ENCODE results near the gene CCDC154. TPM values are rescaled to one million over a fixed set of nuclear protein-coding genes. Genes with fewer than 3 reads are reported as not detected.

CCDC154 gene
- total and polyA plus RNA-seq, 3 experiments from 2014 or later = 2.3 to 2.8 TPM; not detected in 1

- H3K27me3 Mint-ChIP-seq = no peaks in the 10 kb centered on the region
- H3K4me1 Mint-ChIP-seq = peaks cover 0 to 5% (median 0%) of the 10 kb centered on the region in 3 donors
- no peak overlapping the region for H3K27ac Mint-ChIP-seq
- no peaks in the 10 kb centered on the region for H3K9me3 ChIP-seq (ENCODE audit: low read length)
- no peaks in the 10 kb centered on the region for H3K9me3 Mint-ChIP-seq
- H3K4me3 Mint-ChIP-seq = no peak overlapping the region
- no peaks in the 10 kb centered on the region for H3K4me1 ChIP-seq (ENCODE audit: insufficient read depth, low read length)
- no peak overlapping the region for H3K27ac ChIP-seq (ENCODE audit: low read depth, low read length)
- ChIA-PET POLR2A (no interaction called here), CTCF (no interaction called here)
- no peaks in the 10 kb centered on the region for H3K36me3 Mint-ChIP-seq
- H3K4me3 ChIP-seq (ENCODE audit: low read length) = no peak overlapping the region
- H3K36me3 ChIP-seq (ENCODE audit: insufficient read depth, low read length) = no peaks in the 10 kb centered on the region
- H3K27me3 ChIP-seq (ENCODE audit: insufficient read depth, low read length, poor library complexity, severe bottlenecking) = no peaks in the 10 kb centered on the region
- no peak for DNase-seq
Measured at GRCh38 chr16:1433756-1434155, 10.6 kb downstream of the CCDC154 start.

- no peaks in the 10 kb centered on the region for H3K36me3 Mint-ChIP-seq
- H3K27ac Mint-ChIP-seq = no peak overlapping the region
- DNase-seq = no peak
- peaks cover 0 to 5% (median 0%) of the 10 kb centered on the region in 3 donors for H3K4me1 Mint-ChIP-seq
- Histone ChIP-seq H3K9me3 (ENCODE audit: low read length) (no peaks in the 10 kb centered on the region), H3K27me3 (ENCODE audit: insufficient read depth, low read length, poor library complexity, severe bottlenecking) (no peaks in the 10 kb centered on the region), H3K36me3 (ENCODE audit: insufficient read depth, low read length) (no peaks in the 10 kb centered on the region), H3K27ac (ENCODE audit: low read depth, low read length) (no peak overlapping the region), H3K4me1 (ENCODE audit: insufficient read depth, low read length) (no peaks in the 10 kb centered on the region), H3K4me3 (ENCODE audit: low read length) (no peak overlapping the region)
- H3K27me3 Mint-ChIP-seq = no peaks in the 10 kb centered on the region
- H3K9me3 Mint-ChIP-seq = no peaks in the 10 kb centered on the region
- POLR2A ChIA-PET = no interaction called here
- CTCF ChIA-PET = no interaction called here
- no peak overlapping the region for H3K4me3 Mint-ChIP-seq
Measured at GRCh38 chr16:1433263-1433560, 11.1 kb downstream of the CCDC154 start.

GRCh38 chr16:1432388-1433262 lies 11.7 kb downstream of the CCDC154 start:
- DNase-seq = peak in 1 of 5 donors; percentile 13
- Mint-ChIP-seq H3K4me3 (peak overlapping the region in 5 of 7 donors; percentile 11 to 66 (median 27)), H3K27ac (peak overlapping the region in 1 of 8 donors; percentile 53), H3K9me3 (no peaks in the 10 kb centered on the region), H3K36me3 (no peaks in the 10 kb centered on the region), H3K4me1 (peaks cover 0 to 5% (median 0%) of the 10 kb centered on the region in 3 donors), H3K27me3 (no peaks in the 10 kb centered on the region)
- ChIA-PET CTCF (interaction anchor here (0.8 kb wide), 1 partner anchor 11 kb away, joined by 3 read pairs; the partner anchor contains the start of gene UQCC4), POLR2A (interaction anchor here (1.0 kb wide), 2 partner anchors 12 to 273 kb away, joined by 4 to 6 read pairs; partner anchors contain the start of genes MAPK8IP3 and UQCC4)
- H3K4me3 ChIP-seq (ENCODE audit: low read length) = no peak overlapping the region
- H3K36me3 ChIP-seq (ENCODE audit: insufficient read depth, low read length) = no peaks in the 10 kb centered on the region
- no peaks in the 10 kb centered on the region for H3K27me3 ChIP-seq (ENCODE audit: insufficient read depth, low read length, poor library complexity, severe bottlenecking)
- H3K9me3 ChIP-seq (ENCODE audit: low read length) = no peaks in the 10 kb centered on the region
- no peak overlapping the region for H3K27ac ChIP-seq (ENCODE audit: low read depth, low read length)
- no peaks in the 10 kb centered on the region for H3K4me1 ChIP-seq (ENCODE audit: insufficient read depth, low read length)

DNA sequence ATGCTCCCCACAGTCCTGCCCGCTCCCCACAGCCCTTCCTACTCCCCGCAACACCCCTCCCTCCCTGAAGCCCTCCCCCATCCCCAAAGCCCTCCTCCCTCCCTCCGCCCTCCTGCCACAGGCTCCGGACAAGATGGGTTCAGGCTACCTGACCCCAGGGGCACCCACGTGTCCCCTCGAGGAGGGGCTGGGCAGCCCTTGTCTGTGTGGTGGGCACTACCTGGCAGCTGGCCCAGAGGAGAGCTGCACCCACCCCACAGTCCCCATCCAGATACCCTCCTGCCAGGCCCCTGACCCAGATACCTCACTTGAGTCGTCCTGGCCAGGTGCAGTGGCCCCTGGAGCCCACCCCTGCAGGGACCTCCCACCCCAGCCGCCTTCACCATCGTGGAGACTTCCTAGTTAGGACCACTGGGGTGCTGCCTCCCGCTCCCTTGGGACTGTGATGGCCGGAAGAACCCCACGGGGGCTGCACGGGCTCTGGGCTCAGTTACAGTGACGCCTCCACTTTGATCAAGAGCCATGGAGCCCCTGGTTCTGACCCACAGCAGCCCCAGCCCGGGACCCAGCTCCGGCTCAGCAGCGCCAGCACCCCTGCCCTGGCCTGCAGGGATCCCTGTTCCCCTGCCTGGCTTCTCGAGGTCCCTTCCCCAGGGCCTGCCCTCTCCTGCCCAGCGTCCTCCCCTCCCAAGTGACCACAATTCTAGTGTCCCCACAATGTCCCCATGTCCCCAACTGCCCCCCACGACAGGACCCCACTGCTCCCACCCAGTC lies 12.7 kb downstream of the CCDC154 start:
- no peak overlapping the region for H3K27ac ChIP-seq (ENCODE audit: low read depth, low read length)
- DNase-seq = no peak
- CTCF ChIA-PET = no interaction called here
- H3K36me3 Mint-ChIP-seq = no peaks in the 10 kb centered on the region
- peaks cover 0 to 5% (median 0%) of the 10 kb centered on the region in 3 donors for H3K4me1 Mint-ChIP-seq
- H3K36me3 ChIP-seq (ENCODE audit: insufficient read depth, low read length) = no peaks in the 10 kb centered on the region
- H3K27me3 Mint-ChIP-seq = no peaks in the 10 kb centered on the region
- peak overlapping the region in 4 of 7 donors; percentile 41 to 80 (median 55) for H3K4me3 Mint-ChIP-seq
- POLR2A ChIA-PET = interaction anchor here (1.0 kb wide), 2 partner anchors 11 to 274 kb away, joined by 4 to 6 read pairs; partner anchors contain the start of genes MAPK8IP3 and UQCC4
- H3K9me3 ChIP-seq (ENCODE audit: low read length) = no peaks in the 10 kb centered on the region
- no peaks in the 10 kb centered on the region for H3K4me1 ChIP-seq (ENCODE audit: insufficient read depth, low read length)
- no peaks in the 10 kb centered on the region for H3K9me3 Mint-ChIP-seq
- no peaks in the 10 kb centered on the region for H3K27me3 ChIP-seq (ENCODE audit: insufficient read depth, low read length, poor library complexity, severe bottlenecking)
- no peak overlapping the region for H3K4me3 ChIP-seq (ENCODE audit: low read length)
- peak overlapping the region in 3 of 8 donors; percentile 38 to 53 (median 47) for H3K27ac Mint-ChIP-seq

DNA sequence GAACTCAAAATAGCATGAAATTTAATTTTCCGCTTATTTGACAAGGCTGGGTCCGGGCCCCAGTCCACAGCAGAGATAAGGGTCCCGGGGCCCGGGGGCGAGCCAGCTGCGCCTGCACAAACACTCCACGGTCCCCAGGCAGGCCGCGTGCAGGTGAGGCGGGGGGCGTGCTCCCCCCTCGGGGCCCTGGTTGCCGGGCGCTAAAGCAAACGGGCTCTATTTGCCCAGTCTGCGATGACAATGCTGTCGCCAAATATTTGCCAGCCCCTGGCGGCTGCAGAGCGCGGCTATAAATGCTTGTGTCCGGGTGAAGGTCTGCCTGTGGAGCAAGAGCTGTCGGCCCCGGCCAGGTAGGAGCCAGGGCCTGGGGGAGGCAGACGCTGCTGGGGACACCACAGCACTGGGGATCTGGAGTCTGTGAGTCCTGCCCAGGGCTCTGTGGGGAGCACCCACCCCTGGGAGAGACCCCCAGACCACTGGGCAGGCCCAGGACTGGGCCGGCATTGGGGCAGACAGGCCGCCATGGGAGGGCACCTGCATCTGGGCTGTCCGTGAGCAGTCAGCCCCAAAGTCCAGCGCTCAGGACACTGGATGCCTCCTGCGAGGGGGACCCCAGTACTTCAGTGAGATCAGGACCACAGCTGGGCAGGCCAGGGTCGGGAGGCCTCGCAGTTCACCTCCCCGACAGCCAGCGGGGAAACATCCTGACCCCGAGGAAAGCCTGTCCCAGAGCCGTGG lies 13.4 kb downstream of the CCDC154 start, which contains the start of gene PERCC1:
Gene PERCC1, plus strand, starts transcription at position 320 of the 738 bp plus-strand sequence. CDS start 1,516 bp downstream, outside the sequence.
- Mint-ChIP-seq H3K27ac (peak within 1 kb of the TSS in 2 of 8 donors; percentile 47 to 76), H3K9me3 (no peaks in the 10 kb centered on the region), H3K27me3 (no peaks in the 10 kb centered on the region), H3K4me1 (peaks cover 0 to 5% (median 0%) of the 10 kb centered on the region in 3 donors), H3K4me3 (peak within 1 kb of the TSS in 4 of 7 donors; percentile 41 to 80 (median 55)), H3K36me3 (no peaks in the 10 kb centered on the region)
- H3K27ac ChIP-seq (ENCODE audit: low read depth, low read length) = no peak within 1 kb of the TSS
- H3K36me3 ChIP-seq (ENCODE audit: insufficient read depth, low read length) = no peaks in the 10 kb centered on the region
- H3K4me3 ChIP-seq (ENCODE audit: low read length) = no peak within 1 kb of the TSS
- ChIA-PET CTCF (no interaction called here), POLR2A (no interaction called here)
- no peaks in the 10 kb centered on the region for H3K4me1 ChIP-seq (ENCODE audit: insufficient read depth, low read length)
- no peaks in the 10 kb centered on the region for H3K9me3 ChIP-seq (ENCODE audit: low read length)
- no peak for DNase-seq
- no peaks in the 10 kb centered on the region for H3K27me3 ChIP-seq (ENCODE audit: insufficient read depth, low read length, poor library complexity, severe bottlenecking)

GRCh38 chr16:1430214-1430758 lies 14.1 kb downstream of the CCDC154 start:
- ChIA-PET POLR2A (no interaction called here), CTCF (no interaction called here)
- Histone ChIP-seq H3K36me3 (ENCODE audit: insufficient read depth, low read length) (no peaks in the 10 kb centered on the region), H3K27me3 (ENCODE audit: insufficient read depth, low read length, poor library complexity, severe bottlenecking) (no peaks in the 10 kb centered on the region), H3K27ac (ENCODE audit: low read depth, low read length) (no peak overlapping the region), H3K4me1 (ENCODE audit: insufficient read depth, low read length) (no peaks in the 10 kb centered on the region), H3K4me3 (ENCODE audit: low read length) (no peak overlapping the region), H3K9me3 (ENCODE audit: low read length) (no peaks in the 10 kb centered on the region)
- Mint-ChIP-seq H3K36me3 (no peaks in the 10 kb centered on the region), H3K27ac (peak overlapping the region in 1 of 8 donors; percentile 76), H3K9me3 (no peaks in the 10 kb centered on the region), H3K27me3 (no peaks in the 10 kb centered on the region), H3K4me3 (no peak overlapping the region), H3K4me1 (peaks cover 0 to 5% (median 0%) of the 10 kb centered on the region in 3 donors)
- DNase-seq = no peak

GRCh38 chr16:1429631-1430030 lies 14.7 kb downstream of the CCDC154 start:
- Histone ChIP-seq H3K27me3 (ENCODE audit: insufficient read depth, low read length, poor library complexity, severe bottlenecking) (no peaks in the 10 kb centered on the region), H3K36me3 (ENCODE audit: insufficient read depth, low read length) (no peaks in the 10 kb centered on the region), H3K4me3 (ENCODE audit: low read length) (no peak overlapping the region), H3K9me3 (ENCODE audit: low read length) (no peaks in the 10 kb centered on the region), H3K27ac (ENCODE audit: low read depth, low read length) (no peak overlapping the region), H3K4me1 (ENCODE audit: insufficient read depth, low read length) (no peaks in the 10 kb centered on the region)
- DNase-seq = no peak
- Mint-ChIP-seq H3K27me3 (no peaks in the 10 kb centered on the region), H3K9me3 (no peaks in the 10 kb centered on the region), H3K27ac (no peak overlapping the region), H3K4me1 (peaks cover 0 to 5% (median 0%) of the 10 kb centered on the region in 3 donors), H3K36me3 (no peaks in the 10 kb centered on the region), H3K4me3 (peak overlapping the region in 1 of 7 donors; percentile 66)
- ChIA-PET CTCF (interaction anchor here (0.9 kb wide), 1 partner anchor 9 kb away, joined by 3 read pairs; the partner anchor contains the start of gene UQCC4), POLR2A (interaction anchor here (0.6 kb wide), 2 partner anchors 151 to 790 kb away, joined by 3 to 9 read pairs; no protein-coding TSS in a partner anchor)

Data from CD8-positive, alpha-beta memory T cell (primary cell).